Measurements from ENCODE around the gene TAS2R14. TPM values are rescaled to one million over a fixed set of nuclear protein-coding genes. Genes with fewer than 3 reads are reported as not detected.

TAS2R14 gene
- polyA plus RNA-seq, 1 donor from 2014 or later = 14.9 TPM

DNA sequence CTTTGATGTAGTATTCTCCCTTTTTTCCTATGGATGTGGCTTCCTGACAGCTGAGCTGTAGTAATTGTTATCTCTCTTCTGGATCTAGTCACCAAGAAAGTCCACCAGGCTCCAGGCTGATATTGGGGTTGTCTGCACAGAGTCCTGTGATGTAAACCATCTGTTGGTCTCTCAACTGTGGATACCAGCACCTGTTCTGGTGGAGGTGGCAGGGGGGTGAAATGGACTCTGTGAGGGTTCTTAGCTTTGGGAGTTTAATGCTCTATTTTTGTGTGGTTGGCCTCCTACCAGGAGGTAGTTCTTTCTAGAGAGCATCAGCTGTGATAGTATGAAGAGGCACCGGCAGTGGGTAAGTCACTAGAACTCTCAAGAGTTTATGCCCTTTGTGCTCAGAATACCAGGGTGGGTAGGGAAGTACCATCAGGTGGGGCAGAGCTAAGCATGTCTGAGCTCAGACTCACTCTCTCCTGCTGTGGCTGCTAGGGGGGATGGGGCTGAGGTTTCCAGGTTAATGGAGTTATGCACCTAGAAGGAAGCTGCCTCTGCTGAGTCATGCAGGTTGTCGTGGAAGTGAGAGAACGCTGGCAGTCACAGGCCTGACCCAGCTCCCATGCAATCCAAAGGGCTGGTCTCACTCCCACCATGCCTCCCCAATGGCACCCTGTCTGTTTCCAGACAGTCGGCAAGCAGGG is 3.0 kb upstream of the TAS2R14 start:
- no peak overlapping the region for H3K27ac ChIP-seq (ENCODE audit: low read length)
- H3K9me2 ChIP-seq (ENCODE audit: insufficient read depth, low read length) = no peaks in the 10 kb centered on the region
- no peaks in the 10 kb centered on the region for H3K79me2 ChIP-seq (replicated peaks; ENCODE audit: insufficient read depth, low read length)
- H3F3A ChIP-seq (ENCODE audit: insufficient read depth, low read length, poor library complexity, severe bottlenecking) = no peaks in the 10 kb centered on the region
- no peaks in the 10 kb centered on the region for H3K27me3 ChIP-seq (ENCODE audit: insufficient read depth, low read depth, low read length)
- no peak overlapping the region for H2AFZ ChIP-seq (ENCODE audit: low read depth, low read length)
- no peaks in the 10 kb centered on the region for H4K20me1 ChIP-seq (ENCODE audit: insufficient read depth)
- no peak overlapping the region for H3K9ac ChIP-seq (ENCODE audit: low read length)
- TF ChIP-seq MXI1 (conservative IDR thresholded peaks at IDR 0.05; ENCODE audit: poor library complexity, severe bottlenecking) (no peak), POLR2AphosphoS5 (IDR thresholded peaks at IDR 0.05) (no peak), EP300 (conservative IDR thresholded peaks at IDR 0.05; ENCODE audit: poor library complexity, severe bottlenecking) (no peak), TAF1 (IDR thresholded peaks at IDR 0.05; ENCODE audit: low read depth) (no peak), SMC3 (conservative IDR thresholded peaks at IDR 0.05; ENCODE audit: poor library complexity) (no peak), EZH2 (IDR thresholded peaks at IDR 0.05; ENCODE audit: borderline replicate concordance, insufficient read depth, low read length, poor library complexity, severe bottlenecking) (no peak), RAD21 (conservative IDR thresholded peaks at IDR 0.05) (no peak)
- TF ChIP-seq, protein P1, sequence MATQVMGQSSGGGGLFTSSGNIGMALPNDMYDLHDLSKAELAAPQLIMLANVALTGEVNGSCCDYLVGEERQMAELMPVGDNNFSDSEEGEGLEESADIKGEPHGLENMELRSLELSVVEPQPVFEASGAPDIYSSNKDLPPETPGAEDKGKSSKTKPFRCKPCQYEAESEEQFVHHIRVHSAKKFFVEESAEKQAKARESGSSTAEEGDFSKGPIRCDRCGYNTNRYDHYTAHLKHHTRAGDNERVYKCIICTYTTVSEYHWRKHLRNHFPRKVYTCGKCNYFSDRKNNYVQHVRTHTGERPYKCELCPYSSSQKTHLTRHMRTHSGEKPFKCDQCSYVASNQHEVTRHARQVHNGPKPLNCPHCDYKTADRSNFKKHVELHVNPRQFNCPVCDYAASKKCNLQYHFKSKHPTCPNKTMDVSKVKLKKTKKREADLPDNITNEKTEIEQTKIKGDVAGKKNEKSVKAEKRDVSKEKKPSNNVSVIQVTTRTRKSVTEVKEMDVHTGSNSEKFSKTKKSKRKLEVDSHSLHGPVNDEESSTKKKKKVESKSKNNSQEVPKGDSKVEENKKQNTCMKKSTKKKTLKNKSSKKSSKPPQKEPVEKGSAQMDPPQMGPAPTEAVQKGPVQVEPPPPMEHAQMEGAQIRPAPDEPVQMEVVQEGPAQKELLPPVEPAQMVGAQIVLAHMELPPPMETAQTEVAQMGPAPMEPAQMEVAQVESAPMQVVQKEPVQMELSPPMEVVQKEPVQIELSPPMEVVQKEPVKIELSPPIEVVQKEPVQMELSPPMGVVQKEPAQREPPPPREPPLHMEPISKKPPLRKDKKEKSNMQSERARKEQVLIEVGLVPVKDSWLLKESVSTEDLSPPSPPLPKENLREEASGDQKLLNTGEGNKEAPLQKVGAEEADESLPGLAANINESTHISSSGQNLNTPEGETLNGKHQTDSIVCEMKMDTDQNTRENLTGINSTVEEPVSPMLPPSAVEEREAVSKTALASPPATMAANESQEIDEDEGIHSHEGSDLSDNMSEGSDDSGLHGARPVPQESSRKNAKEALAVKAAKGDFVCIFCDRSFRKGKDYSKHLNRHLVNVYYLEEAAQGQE (IDR thresholded peaks at IDR 0.05; ENCODE audit: borderline replicate concordance) = no peak
- TF ChIP-seq, protein P2, sequence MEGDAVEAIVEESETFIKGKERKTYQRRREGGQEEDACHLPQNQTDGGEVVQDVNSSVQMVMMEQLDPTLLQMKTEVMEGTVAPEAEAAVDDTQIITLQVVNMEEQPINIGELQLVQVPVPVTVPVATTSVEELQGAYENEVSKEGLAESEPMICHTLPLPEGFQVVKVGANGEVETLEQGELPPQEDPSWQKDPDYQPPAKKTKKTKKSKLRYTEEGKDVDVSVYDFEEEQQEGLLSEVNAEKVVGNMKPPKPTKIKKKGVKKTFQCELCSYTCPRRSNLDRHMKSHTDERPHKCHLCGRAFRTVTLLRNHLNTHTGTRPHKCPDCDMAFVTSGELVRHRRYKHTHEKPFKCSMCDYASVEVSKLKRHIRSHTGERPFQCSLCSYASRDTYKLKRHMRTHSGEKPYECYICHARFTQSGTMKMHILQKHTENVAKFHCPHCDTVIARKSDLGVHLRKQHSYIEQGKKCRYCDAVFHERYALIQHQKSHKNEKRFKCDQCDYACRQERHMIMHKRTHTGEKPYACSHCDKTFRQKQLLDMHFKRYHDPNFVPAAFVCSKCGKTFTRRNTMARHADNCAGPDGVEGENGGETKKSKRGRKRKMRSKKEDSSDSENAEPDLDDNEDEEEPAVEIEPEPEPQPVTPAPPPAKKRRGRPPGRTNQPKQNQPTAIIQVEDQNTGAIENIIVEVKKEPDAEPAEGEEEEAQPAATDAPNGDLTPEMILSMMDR (IDR thresholded peaks at IDR 0.05; ENCODE audit: poor library complexity, severe bottlenecking) = no peak
- no peak overlapping the region for H3K4me2 ChIP-seq (ENCODE audit: low read length)
- H3K36me3 ChIP-seq (ENCODE audit: insufficient read depth, low read length) = no peaks in the 10 kb centered on the region
- H3K9me3 ChIP-seq (ENCODE audit: low read length) = peaks cover 7% of the 10 kb centered on the region
- H3K4me3 ChIP-seq (ENCODE audit: low read length) = no peak overlapping the region

DNA sequence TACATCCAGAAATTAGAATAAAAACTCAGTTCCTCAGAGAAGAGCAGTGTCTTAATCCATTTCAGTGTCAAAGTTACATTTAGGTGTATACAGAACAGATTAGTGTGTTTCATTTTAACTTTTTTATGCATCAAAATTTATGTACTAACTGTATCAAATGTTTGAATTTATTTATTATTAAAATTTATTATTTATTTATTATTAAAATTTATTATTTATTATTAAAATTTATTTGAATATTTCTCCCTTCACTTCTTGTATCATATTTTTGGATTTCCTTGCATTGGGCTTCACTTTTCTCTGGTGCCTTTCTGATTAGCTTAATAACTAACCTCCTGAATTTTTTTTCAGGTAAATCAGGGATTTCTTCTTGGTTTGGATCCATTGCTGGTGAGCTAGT is 2.3 kb upstream of the TAS2R14 start:
- Histone ChIP-seq H3K79me2 (replicated peaks; ENCODE audit: insufficient read depth, low read length) (no peaks in the 10 kb centered on the region), H4K20me1 (ENCODE audit: insufficient read depth) (no peaks in the 10 kb centered on the region), H3F3A (ENCODE audit: insufficient read depth, low read length, poor library complexity, severe bottlenecking) (no peaks in the 10 kb centered on the region), H3K9ac (ENCODE audit: low read length) (no peak overlapping the region), H3K9me2 (ENCODE audit: insufficient read depth, low read length) (no peaks in the 10 kb centered on the region), H3K4me2 (ENCODE audit: low read length) (no peak overlapping the region), H3K4me3 (ENCODE audit: low read length) (no peak overlapping the region), H3K27ac (ENCODE audit: low read length) (no peak overlapping the region), H3K9me3 (ENCODE audit: low read length) (peaks cover under 1% of the 10 kb centered on the region), H3K36me3 (ENCODE audit: insufficient read depth, low read length) (no peaks in the 10 kb centered on the region), H3K27me3 (ENCODE audit: insufficient read depth, low read depth, low read length) (no peaks in the 10 kb centered on the region), H2AFZ (ENCODE audit: low read depth, low read length) (no peak overlapping the region)
- TF ChIP-seq RAD21 (conservative IDR thresholded peaks at IDR 0.05) = no peak
- no peak for TF ChIP-seq POLR2AphosphoS5 (IDR thresholded peaks at IDR 0.05)
- no peak for TF ChIP-seq SMC3 (conservative IDR thresholded peaks at IDR 0.05; ENCODE audit: poor library complexity)

Data from neural cell (in vitro differentiated cells).